ENCODE results near the gene SLC20A1. TPM values are rescaled to one million over a fixed set of nuclear protein-coding genes. Genes with fewer than 3 reads are reported as not detected.
A peak's percentile ranks its signal among the peaks of the same experiment; 100 is the strongest.
"Not testable (repeated sequence)": the region's sequence is repeated elsewhere in the genome, so short reads cannot be mapped to it uniquely, and the experiment has no call there.

The SLC20A1 gene
- total RNA-seq, 1 experiment from 2014 or later: 209 TPM

DNA sequence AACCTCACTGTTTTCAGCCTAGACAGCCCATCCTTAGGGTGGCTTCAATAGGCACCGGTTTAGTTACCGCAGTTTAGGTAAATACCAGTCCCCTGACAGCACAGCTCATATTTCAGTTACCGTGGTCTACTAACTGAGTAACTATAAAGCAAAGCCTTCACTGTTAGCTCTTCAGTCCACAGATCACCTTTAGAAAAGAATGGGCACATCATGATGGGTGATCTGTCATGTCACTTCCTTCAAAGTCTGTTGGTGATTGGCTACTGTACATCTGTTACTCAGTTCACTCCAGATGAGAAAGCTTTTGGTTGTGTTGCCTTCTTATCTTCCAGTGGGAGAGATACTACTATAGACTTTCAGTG, 21.0 kb downstream of the SLC20A1 start:
- Histone ChIP-seq H3F3A (ENCODE audit: low read length, unreplicated experiment) (peaks cover 18% of the 10 kb centered on the region), H4K20me1 (ENCODE audit: low read length) (peaks cover 12% of the 10 kb centered on the region; the same call in 1 of the 2 replicates), H3K27ac (ENCODE audit: low read length) (no peak overlapping the region), H3K4me2 (ENCODE audit: low read length) (no peak overlapping the region), H3K9ac (ENCODE audit: low read length) (no peak overlapping the region), H3K9me2 (replicated peaks; ENCODE audit: low read length) (no peaks in the 10 kb centered on the region), H3K4me3 (ENCODE audit: low read length) (no peak overlapping the region), H3K79me2 (ENCODE audit: low read length) (peaks cover 2% of the 10 kb centered on the region; the same call in 1 of the 2 replicates), H3K36me3 (ENCODE audit: low read depth, low read length) (peaks cover 30% of the 10 kb centered on the region), H2AFZ (ENCODE audit: low read length) (no peak overlapping the region), H3K9me3 (ENCODE audit: low read length) (no peaks in the 10 kb centered on the region), H3K27me3 (ENCODE audit: low read length) (no peaks in the 10 kb centered on the region), H3K4me1 (ENCODE audit: insufficient read depth, low read length) (peaks cover 16% of the 10 kb centered on the region)
- POLR2A ChIA-PET (ENCODE audit: unreplicated experiment): interaction anchor here (0.6 to 0.7 kb wide), 2 partner anchors 11 to 13 kb away, joined by 3 to 5 read pairs; no protein-coding TSS in a partner anchor
- CTCF ChIA-PET: no interaction called here
- ATAC-seq (peak; percentile 27), DNase-seq (peak; percentile 51)
- BruUV-seq (replicated peaks): no TSS peak
- intact Hi-C loops (cut with micrococcal nuclease): loop anchor here (5.0 kb wide), 1 partner anchor 61 kb away; no protein-coding TSS in a partner anchor
- TF ChIP-seq EZH2phosphoT487 (IDR thresholded peaks at IDR 0.05; ENCODE audit: borderline replicate concordance, low read length) (no peak), EZH2 (IDR thresholded peaks at IDR 0.05; ENCODE audit: low read length, unreplicated experiment) (no peak)
- TF ChIP-seq, protein P1, sequence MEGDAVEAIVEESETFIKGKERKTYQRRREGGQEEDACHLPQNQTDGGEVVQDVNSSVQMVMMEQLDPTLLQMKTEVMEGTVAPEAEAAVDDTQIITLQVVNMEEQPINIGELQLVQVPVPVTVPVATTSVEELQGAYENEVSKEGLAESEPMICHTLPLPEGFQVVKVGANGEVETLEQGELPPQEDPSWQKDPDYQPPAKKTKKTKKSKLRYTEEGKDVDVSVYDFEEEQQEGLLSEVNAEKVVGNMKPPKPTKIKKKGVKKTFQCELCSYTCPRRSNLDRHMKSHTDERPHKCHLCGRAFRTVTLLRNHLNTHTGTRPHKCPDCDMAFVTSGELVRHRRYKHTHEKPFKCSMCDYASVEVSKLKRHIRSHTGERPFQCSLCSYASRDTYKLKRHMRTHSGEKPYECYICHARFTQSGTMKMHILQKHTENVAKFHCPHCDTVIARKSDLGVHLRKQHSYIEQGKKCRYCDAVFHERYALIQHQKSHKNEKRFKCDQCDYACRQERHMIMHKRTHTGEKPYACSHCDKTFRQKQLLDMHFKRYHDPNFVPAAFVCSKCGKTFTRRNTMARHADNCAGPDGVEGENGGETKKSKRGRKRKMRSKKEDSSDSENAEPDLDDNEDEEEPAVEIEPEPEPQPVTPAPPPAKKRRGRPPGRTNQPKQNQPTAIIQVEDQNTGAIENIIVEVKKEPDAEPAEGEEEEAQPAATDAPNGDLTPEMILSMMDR (conservative IDR thresholded peaks at IDR 0.05; ENCODE audit: low read depth, low read length): no peak

- intact Hi-C loops (cut with micrococcal nuclease): loop anchor here (5.0 kb wide), 1 partner anchor 60 kb away; no protein-coding TSS in a partner anchor
- CTCF ChIA-PET: not testable (repeated sequence)
Measured at GRCh38 chr2:112667540-112667939, 21.8 kb downstream of the SLC20A1 start.

DNA sequence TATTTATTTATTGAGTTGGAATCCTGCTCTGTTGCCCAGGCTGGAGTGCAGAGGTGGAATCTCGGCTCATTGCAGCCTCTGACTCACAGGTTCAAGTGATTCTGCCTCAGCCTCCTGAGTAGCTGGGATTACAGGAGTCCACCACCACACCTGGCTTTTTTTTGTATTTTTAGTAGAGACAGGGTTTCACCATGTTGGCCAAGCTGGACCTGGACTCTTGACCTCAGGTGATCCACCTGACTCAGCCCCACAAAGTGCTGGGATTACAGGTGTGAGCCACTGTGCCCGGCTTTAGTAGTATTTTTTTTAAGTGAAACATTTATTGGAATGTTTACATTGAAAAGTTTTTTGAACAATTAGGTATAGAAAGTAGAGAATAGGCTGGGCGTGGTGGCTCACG, 23.9 kb downstream of the SLC20A1 start:
- no TSS peak for BruUV-seq (replicated peaks)
- H3K9me2 ChIP-seq (replicated peaks; ENCODE audit: low read length): no peaks in the 10 kb centered on the region
- peak overlapping the region; percentile 27; the same call in 1 of the 2 replicates for H3K27ac ChIP-seq (ENCODE audit: low read length)
- no peak overlapping the region for H2AFZ ChIP-seq (ENCODE audit: low read length)
- no peaks in the 10 kb centered on the region for H3K27me3 ChIP-seq (ENCODE audit: low read length)
- no peak overlapping the region for H3K4me3 ChIP-seq (ENCODE audit: low read length)
- no peak for ATAC-seq
- H3K36me3 ChIP-seq (ENCODE audit: low read depth, low read length): peaks cover 4% of the 10 kb centered on the region; the same call in 1 of the 2 replicates
- no peaks in the 10 kb centered on the region for H3K79me2 ChIP-seq (ENCODE audit: low read length)
- DNase-seq: peak; percentile 25
- H3K9ac ChIP-seq (ENCODE audit: low read length): no peak overlapping the region
- TF ChIP-seq, protein P1 (conservative IDR thresholded peaks at IDR 0.05; ENCODE audit: low read depth, low read length): no peak
- no peak for TF ChIP-seq EZH2phosphoT487 (IDR thresholded peaks at IDR 0.05; ENCODE audit: borderline replicate concordance, low read length)
- TF ChIP-seq EZH2 (IDR thresholded peaks at IDR 0.05; ENCODE audit: low read length, unreplicated experiment): no peak
- H3F3A ChIP-seq (ENCODE audit: low read length, unreplicated experiment): no peaks in the 10 kb centered on the region
- ChIA-PET CTCF (interaction anchor here (0.7 kb wide), 1 partner anchor 43 kb away, joined by 4 read pairs; no protein-coding TSS in a partner anchor), POLR2A (ENCODE audit: unreplicated experiment) (no interaction called here)
- intact Hi-C loops (cut with micrococcal nuclease): loop anchor here (5.0 kb wide), 1 partner anchor 58 kb away; no protein-coding TSS in a partner anchor
- peaks cover 14% of the 10 kb centered on the region for H3K4me1 ChIP-seq (ENCODE audit: insufficient read depth, low read length)
- H3K9me3 ChIP-seq (ENCODE audit: low read length): no peaks in the 10 kb centered on the region
- no peaks in the 10 kb centered on the region for H4K20me1 ChIP-seq (ENCODE audit: low read length)
- H3K4me2 ChIP-seq (ENCODE audit: low read length): 0 out of 2 replicates have a peak overlapping the region, but pooled peaks have one; percentile 27

More at GRCh38 chr2:112667540-112667939, 21.8 kb downstream of the SLC20A1 start:
- H3K9me2 ChIP-seq (replicated peaks; ENCODE audit: low read length); H3K9me3 ChIP-seq (ENCODE audit: low read length); H3K27me3 ChIP-seq (ENCODE audit: low read length); H3K4me3 ChIP-seq (ENCODE audit: low read length); H4K20me1 ChIP-seq (ENCODE audit: low read length); H3K4me2 ChIP-seq (ENCODE audit: low read length); DNase-seq; H3K79me2 ChIP-seq (ENCODE audit: low read length); BruUV-seq (replicated peaks); H2AFZ ChIP-seq (ENCODE audit: low read length); ATAC-seq; H3K27ac ChIP-seq (ENCODE audit: low read length); H3K9ac ChIP-seq (ENCODE audit: low read length): not testable (repeated sequence)
- POLR2A ChIA-PET (ENCODE audit: unreplicated experiment): interaction anchor here (0.7 kb wide), 1 partner anchor 12 kb away, joined by 3 read pairs; no protein-coding TSS in a partner anchor
- H3F3A ChIP-seq (ENCODE audit: low read length, unreplicated experiment): peaks cover 16% of the 10 kb centered on the region
- H3K4me1 ChIP-seq (ENCODE audit: insufficient read depth, low read length): peaks cover 14% of the 10 kb centered on the region
- peaks cover 24% of the 10 kb centered on the region for H3K36me3 ChIP-seq (ENCODE audit: low read depth, low read length)

Measured in PC-3 (cell line).